H1 (cell line): ENCODE results near the gene TFRC. TPM values are rescaled to one million over a fixed set of nuclear protein-coding genes. Genes with fewer than 3 reads are reported as not detected.

ENCODE experiments used
- CTCF ChIA-PET: fragments of 300-600 bp; sonication (Branson Sonifier 250); formaldehyde crosslinking; loops from one replicate; lab custom pipeline; 2021; ENCODE audit not compliant: partially characterized antibody; lab: Charles Lee
- POLR2A ChIA-PET: fragments of 300-600 bp; sonication (Branson Sonifier 250); formaldehyde crosslinking; loops from one replicate; lab custom pipeline; 2021; ENCODE audit warnings: inconsistent platforms; ENCODE audit not compliant: partially characterized antibody; lab: Charles Lee
- DNase-seq, 2 experiments: peaks; one replicate each; pipeline versions ENCODE4 v3.0.0 to v3.0.0-alpha.2; 2010 to 2022; ENCODE audit warnings: low spot score in 2 of 2, low read depth in 1 of 2, mixed read lengths in 1 of 2
- FAIRE-seq: peaks from 2 replicates; lab custom pipeline; 2011; peaks lifted over from hg19 to GRCh38; lab: Jason Lieb, UNC
- H2AFZ ChIP-seq: 2 replicates; pipeline ENCODE4 v1.8.1; 2012; ENCODE audit warnings: low read length, inconsistent platforms
- H2AK5ac ChIP-seq: 2 replicates; pipeline ENCODE4 v1.6.1; 2013; ENCODE audit warnings: low read depth, low read length
- H2BK120ac ChIP-seq: replicated peaks from 2 replicates; pipeline ENCODE3; 2013; ENCODE audit warnings: low read depth, low read length, inconsistent platforms
- H2BK12ac ChIP-seq: 2 replicates; pipeline ENCODE4 v1.6.1; 2013; ENCODE audit warnings: low read depth, low read length
- H2BK15ac ChIP-seq: 2 replicates; pipeline ENCODE4 v1.6.1; 2013; ENCODE audit warnings: low read length
- H2BK20ac ChIP-seq: 2 replicates; pipeline ENCODE4 v1.6.1; 2013; ENCODE audit warnings: low read length
- H2BK5ac ChIP-seq: 2 replicates; pipeline ENCODE4 v1.6.1; 2013; ENCODE audit warnings: low read depth, low read length
- H3K14ac ChIP-seq: 2 replicates; pipeline ENCODE4 v1.6.1; 2013; ENCODE audit warnings: inconsistent platforms; ENCODE audit not compliant: insufficient read length
- H3K18ac ChIP-seq: 2 replicates; pipeline ENCODE4 v1.6.1; 2013; ENCODE audit warnings: low read length; ENCODE audit errors: extremely low read depth
- H3K23ac ChIP-seq: 2 replicates; pipeline ENCODE4 v1.6.1; 2013; ENCODE audit warnings: inconsistent platforms; ENCODE audit not compliant: insufficient read length
- H3K23me2 ChIP-seq: 2 replicates; pipeline ENCODE4 v1.6.1; 2013; ENCODE audit warnings: low read depth, low read length
- H3K27ac ChIP-seq: 2 replicates; pipeline ENCODE4 v1.6.1; 2011; ENCODE audit warnings: low read depth, low read length, inconsistent platforms
- H3K27me3 ChIP-seq, 4 experiments: replicated peaks in 1 of 4; 1 replicate in 1 of 4; 2 replicates in 3 of 4; pipeline versions ENCODE4 v1.6.1 to v1.8.1; 2011 to 2013; ENCODE audit warnings: low read length in 3 of 4, mild to moderate bottlenecking in 3 of 4, inconsistent platforms in 2 of 4, mixed read lengths in 2 of 4, moderate library complexity in 1 of 4; ENCODE audit not compliant: control insufficient read depth in 3 of 4, insufficient read depth in 3 of 4; ENCODE audit errors: extremely low read depth in 1 of 4
- H3K36me3 ChIP-seq, 4 experiments: 2 replicates each; pipeline versions ENCODE4 v1.6.1 to v1.8.1; 2011 to 2013; ENCODE audit warnings: mild to moderate bottlenecking in 4 of 4, low read length in 3 of 4, moderate library complexity in 2 of 4, control low read depth in 1 of 4, inconsistent platforms in 1 of 4; ENCODE audit not compliant: insufficient read depth in 4 of 4, control insufficient read depth in 2 of 4
- H3K4ac ChIP-seq: replicated peaks from 2 replicates; pipeline ENCODE3; 2013; ENCODE audit warnings: low read length, low read depth, mixed read lengths, inconsistent platforms; ENCODE audit not compliant: insufficient read length
- H3K4me1 ChIP-seq, 4 experiments: replicated peaks in 1 of 4; 1 replicate in 1 of 4; 2 replicates in 3 of 4; pipeline versions ENCODE4 v1.6.1 to v1.8.1; 2011 to 2013; ENCODE audit warnings: low read length in 3 of 4, inconsistent platforms in 2 of 4, mixed read lengths in 1 of 4; ENCODE audit not compliant: insufficient read depth in 4 of 4, control insufficient read depth in 3 of 4
- H3K4me2 ChIP-seq, 2 experiments: 2 replicates each; pipeline versions ENCODE4 v1.6.1 to v1.8.1; 2011 to 2013; ENCODE audit warnings: low read depth in 2 of 2, low read length in 2 of 2, control low read depth in 1 of 2, inconsistent platforms in 1 of 2, mild to moderate bottlenecking in 1 of 2; ENCODE audit not compliant: insufficient read depth in 1 of 2
- H3K4me3 ChIP-seq, 4 experiments: fragments of 200-600, 300-600 bp in 1 of 4; sonication (generic), shearing (Covaris generic), sonication (Bioruptor Twin) in 1 of 4; 2 replicates each; pipeline versions ENCODE4 v1.5.1 to v1.8.1; 2011 to 2016; ENCODE audit warnings: low read length in 4 of 4, low read depth in 3 of 4, control low read depth in 2 of 4, inconsistent platforms in 2 of 4, mild to moderate bottlenecking in 2 of 4, mixed read lengths in 1 of 4, moderate library complexity in 1 of 4; ENCODE audit not compliant: insufficient read depth in 2 of 4; ENCODE audit errors: extremely low read depth in 1 of 4
- H3K56ac ChIP-seq: replicated peaks from 2 replicates; pipeline ENCODE3; 2013; ENCODE audit warnings: low read depth, mild to moderate bottlenecking, mixed read lengths, low read length, inconsistent platforms; ENCODE audit not compliant: insufficient read length
- H3K79me1 ChIP-seq: 2 replicates; pipeline ENCODE4 v1.6.1; 2013; ENCODE audit warnings: low read depth, low read length, control low read depth
- H3K79me2 ChIP-seq, 2 experiments: 2 replicates each; pipeline versions ENCODE4 v1.6.1 to v1.8.1; 2012 to 2013; ENCODE audit warnings: low read length in 2 of 2, mild to moderate bottlenecking in 2 of 2, inconsistent platforms in 1 of 2; ENCODE audit not compliant: insufficient read depth in 2 of 2, control insufficient read depth in 1 of 2
- H3K9ac ChIP-seq, 4 experiments: replicated peaks in 1 of 4; 1 replicate in 1 of 4; 2 replicates in 3 of 4; pipeline versions ENCODE4 v1.6.1 to v1.8.1; 2011 to 2013; ENCODE audit warnings: low read depth in 3 of 4, low read length in 3 of 4, control low read depth in 2 of 4, mild to moderate bottlenecking in 2 of 4, moderate library complexity in 2 of 4, inconsistent platforms in 1 of 4; ENCODE audit errors: extremely low read depth in 1 of 4
- H3K9me3 ChIP-seq, 2 experiments: 2 replicates each; pipeline versions ENCODE4 v1.6.1 to v1.8.1; 2012 to 2013; ENCODE audit warnings: mild to moderate bottlenecking in 2 of 2, moderate library complexity in 2 of 2, control low read depth in 1 of 2, inconsistent platforms in 1 of 2, low read depth in 1 of 2, low read length in 1 of 2, mixed read lengths in 1 of 2; ENCODE audit not compliant: insufficient read depth in 2 of 2
- H4K20me1 ChIP-seq, 2 experiments: replicated peaks in 1 of 2; 2 replicates each; pipeline versions ENCODE3 to v1.8.1; 2011 to 2013; ENCODE audit warnings: inconsistent platforms in 2 of 2, low read length in 2 of 2, mild to moderate bottlenecking in 1 of 2; ENCODE audit not compliant: insufficient read depth in 2 of 2, control insufficient read depth in 1 of 2
- H4K5ac ChIP-seq: 2 replicates; pipeline ENCODE4 v1.6.1; 2013; ENCODE audit warnings: low read length, low read depth, mixed read lengths, inconsistent platforms; ENCODE audit not compliant: insufficient read length
- H4K8ac ChIP-seq: 2 replicates; pipeline ENCODE4 v1.8.0; 2013; ENCODE audit warnings: mild to moderate bottlenecking, moderate library complexity, low read length, inconsistent platforms; ENCODE audit not compliant: insufficient read depth; ENCODE audit errors: extremely low read depth
- H4K91ac ChIP-seq: replicated peaks from 2 replicates; pipeline ENCODE3; 2013; ENCODE audit warnings: low read length, mixed read lengths, inconsistent platforms; ENCODE audit not compliant: insufficient read length
- ASH2L ChIP-seq: fragments of 200-600, 300-600 bp; sonication (generic); IDR thresholded peaks from one replicate; pipeline ENCODE4 v1.7.1; 2017; ENCODE audit warnings: low read length
- ATF3 ChIP-seq: IDR thresholded peaks from 2 replicates; pipeline ENCODE4 v1.6.1; 2011; ENCODE audit warnings: low read depth, mild to moderate bottlenecking, low read length; ENCODE audit not compliant: insufficient read depth
- GTF2F1 ChIP-seq: IDR thresholded peaks from 2 replicates; pipeline ENCODE4 v1.6.1; 2012; ENCODE audit warnings: low read depth, low read length, improper control_type of control experiment, borderline replicate concordance
- HDAC2 ChIP-seq, 2 experiments: fragments of 300-600 bp in 1 of 2; sonication (generic) in 1 of 2; IDR thresholded peaks; 2 replicates each; pipeline ENCODE4 v1.6.1; 2011 to 2012; ENCODE audit warnings: low read depth in 2 of 2, low read length in 2 of 2, mild to moderate bottlenecking in 2 of 2, moderate library complexity in 2 of 2, borderline replicate concordance in 1 of 2, inconsistent platforms in 1 of 2
- NANOG ChIP-seq: IDR thresholded peaks from 2 replicates; pipeline ENCODE4 v1.6.1; 2011; ENCODE audit warnings: low read length, low read depth, mild to moderate bottlenecking, inconsistent platforms; ENCODE audit not compliant: insufficient read depth, poor library complexity, severe bottlenecking
- PHF8 ChIP-seq: fragments of 200-600 bp; sonication (generic); conservative IDR thresholded peaks from 2 replicates; pipeline ENCODE4 v1.7.1; 2012; ENCODE audit warnings: low read depth, mild to moderate bottlenecking, inconsistent platforms, low read length, moderate library complexity
- POU5F1 ChIP-seq: IDR thresholded peaks from 2 replicates; pipeline ENCODE4 v1.6.1; 2011; ENCODE audit warnings: low read depth, mild to moderate bottlenecking, low read length, moderate library complexity
- RBBP5 ChIP-seq: IDR thresholded peaks from 2 replicates; pipeline ENCODE4 v1.7.1; 2012; ENCODE audit warnings: low read depth, mild to moderate bottlenecking, inconsistent platforms, low read length, moderate library complexity, borderline replicate concordance
- SIX5 ChIP-seq: IDR thresholded peaks from 2 replicates; pipeline ENCODE4 v1.6.1; 2011; ENCODE audit warnings: mild to moderate bottlenecking, low read depth, low read length
- WGBS, 2 experiments: shearing (Covaris generic) in 1 of 2; methylation state at CpG; one replicate each; pipeline versions ENCODE4 v1.1.6 to v1.1.7; 2013 to 2015; ENCODE audit warnings: low lambda C conversion rate in 2 of 2, mixed read lengths in 2 of 2, inconsistent platforms in 1 of 2, low coverage in 1 of 2, missing lambda C conversion rate in 1 of 2; ENCODE audit not compliant: insufficient replicate concordance in 2 of 2, insufficient coverage in 1 of 2, insufficient read length in 1 of 2; ENCODE audit errors: extremely low coverage in 1 of 2, missing lambda C conversion rate in 1 of 2; 5-methylcytosine and 5-hydroxymethylcytosine counted together
- polyA plus RNA-seq, 7 experiments: library from polyadenylated mRNA; depleted of rRNA in 3 of 7; stranded (reverse) in 5 of 7; unstranded in 2 of 7; fragments of >200 nt in 5 of 7; fragments of 200-250 nt in 2 of 7; gene quantifications; 1 replicate in 5 of 7; 2 replicates in 1 of 7; 4 replicates in 1 of 7; pipeline versions ENCODE4 v1.2.1 to v1.2.3, GENCODE V29; 2011 to 2013; ENCODE audit warnings: missing spikeins in 2 of 7, mixed read lengths in 2 of 7
- total RNA-seq: library from RNA; stranded (reverse); fragmentation: NEBNext Ultra II Directional; extraction: Animal tissue kit (Norgen Biotek cat#: 25700); gene quantifications from 2 replicates; pipeline ENCODE4 v1.2.1, GENCODE V29; 2021
- TF ChIP-seq, protein P1 (sequence below): IDR thresholded peaks from 2 replicates; pipeline ENCODE4 v1.6.1; 2012; ENCODE audit warnings: inconsistent platforms
- TF ChIP-seq, protein P2 (sequence below): IDR thresholded peaks from 2 replicates; pipeline ENCODE4 v1.6.1; 2011; ENCODE audit warnings: low read length, improper control_type of control experiment

The TFRC gene
- total and polyA plus RNA-seq, 2 of the 8 experiments (the other 6 are each of a cell fraction or from before 2014, with no cell fraction given): 67.3 to 161 TPM

- no peak overlapping the region for H3K27ac ChIP-seq
- H4K5ac ChIP-seq: no peak overlapping the region
- no peak overlapping the region for H2BK12ac ChIP-seq
- no peak overlapping the region for H3K4me2 ChIP-seq
- H3K9ac ChIP-seq: no peak overlapping the region
- H2BK120ac ChIP-seq: no peak overlapping the region
- H2AK5ac ChIP-seq: no peak overlapping the region
- H2BK20ac ChIP-seq: no peak overlapping the region
- WGBS, 2 experiments: 86 to 100% methylated on average over 1 to 6 of the region's 6 CpGs
- no peak overlapping the region for H3K4ac ChIP-seq
- no peak overlapping the region for H3K18ac ChIP-seq
- no peaks in the 10 kb centered on the region for H3K27me3 ChIP-seq
- H4K8ac ChIP-seq: no peak overlapping the region
- no peaks in the 10 kb centered on the region for H3K79me1 ChIP-seq
- H2BK15ac ChIP-seq: no peak overlapping the region
- H2AFZ ChIP-seq: no peak overlapping the region
- DNase-seq (no peak), FAIRE-seq (no peak)
- no peak overlapping the region for H3K14ac ChIP-seq
- H3K4me1 ChIP-seq: peaks cover 0 to 2% (median 0%) of the 10 kb centered on the region in 4 experiments; a peak in 1 of 7 replicates
- H3K23ac ChIP-seq: no peak overlapping the region
- no peaks in the 10 kb centered on the region for H3K23me2 ChIP-seq
- CTCF ChIA-PET: interaction anchor here (1.1 to 22.4 kb wide), 3 partner anchors 10 to 131 kb away, joined by 5 to 299 read pairs (median 17); no protein-coding TSS in a partner anchor
- no peaks in the 10 kb centered on the region for H3K9me3 ChIP-seq
- POLR2A ChIA-PET: interaction anchor here (1.2 to 1.6 kb wide), 2 partner anchors 9 to 16 kb away, joined by 3 to 6 read pairs; no protein-coding TSS in a partner anchor
- H3K36me3 ChIP-seq: peaks cover 36 to 91% (median 74%) of the 10 kb centered on the region in 4 experiments
- H4K20me1 ChIP-seq: peaks cover 0 to 1% of the 10 kb centered on the region in 2 experiments
- H3K4me3 ChIP-seq: no peak overlapping the region
- no peak overlapping the region for H2BK5ac ChIP-seq
- H3K79me2 ChIP-seq: no peaks in the 10 kb centered on the region; a peak in 1 of 4 replicates
- no peak overlapping the region for H4K91ac ChIP-seq
- no peak overlapping the region for H3K56ac ChIP-seq
- TF ChIP-seq, protein P1, sequence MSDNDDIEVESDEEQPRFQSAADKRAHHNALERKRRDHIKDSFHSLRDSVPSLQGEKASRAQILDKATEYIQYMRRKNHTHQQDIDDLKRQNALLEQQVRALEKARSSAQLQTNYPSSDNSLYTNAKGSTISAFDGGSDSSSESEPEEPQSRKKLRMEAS: no peak
- TF ChIP-seq SIX5: no peak
- no peak for TF ChIP-seq GTF2F1
- no peak for TF ChIP-seq HDAC2 (IDR thresholded peaks at IDR 0.05; ENCODE audit: borderline replicate concordance in 1 of 2, low read depth in 2 of 2, low read length in 2 of 2)
- no peak for TF ChIP-seq RBBP5
- no peak for TF ChIP-seq ATF3
- TF ChIP-seq POU5F1: no peak
- TF ChIP-seq NANOG: no peak
- TF ChIP-seq, protein P2, sequence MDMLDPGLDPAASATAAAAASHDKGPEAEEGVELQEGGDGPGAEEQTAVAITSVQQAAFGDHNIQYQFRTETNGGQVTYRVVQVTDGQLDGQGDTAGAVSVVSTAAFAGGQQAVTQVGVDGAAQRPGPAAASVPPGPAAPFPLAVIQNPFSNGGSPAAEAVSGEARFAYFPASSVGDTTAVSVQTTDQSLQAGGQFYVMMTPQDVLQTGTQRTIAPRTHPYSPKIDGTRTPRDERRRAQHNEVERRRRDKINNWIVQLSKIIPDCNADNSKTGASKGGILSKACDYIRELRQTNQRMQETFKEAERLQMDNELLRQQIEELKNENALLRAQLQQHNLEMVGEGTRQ: no peak
- TF ChIP-seq ASH2L: no peak
- no peak for TF ChIP-seq PHF8
Observed at GRCh38 chr3:196063456-196063855, 18.4 kb downstream of the TFRC start.
